Heart right ventricle (tissue), 16 donors: ENCODE data around the gene EGFL7. TPM values are rescaled to one million over a fixed set of nuclear protein-coding genes. Genes with fewer than 3 reads are reported as not detected.

Experiments
- ATAC-seq, 8 donors: fragments of 200-7000 bp; cut with Tn5 transposase; one replicate each; pipeline ENCODE4 v1.9.1; 2020; ENCODE audit warnings: mild to moderate bottlenecking in 8 of 8, moderate library complexity in 8 of 8, moderate number of reproducible peaks in 1 of 8
- DNase-seq, 2 donors: peaks; one replicate each; pipeline ENCODE4 v3.0.0-alpha.2; 2020
- H3K27ac ChIP-seq, 10 donors: fragments of 200-600 bp; sonication (generic) in 2 of 10; one replicate each; pipeline versions ENCODE4 v1.5.0 to v1.8.0; 2020 to 2022; ENCODE audit warnings: mild to moderate bottlenecking in 3 of 10
- H3K27me3 ChIP-seq, 7 donors: fragments of 200-600 bp; one replicate each; pipeline ENCODE4 v1.8.0; 2021 to 2022; ENCODE audit warnings: mild to moderate bottlenecking in 2 of 7
- H3K36me3 ChIP-seq, 9 donors: fragments of 200-600 bp; sonication (generic) in 1 of 9; one replicate each; pipeline versions ENCODE4 v1.5.0 to v1.8.0; 2020 to 2022; ENCODE audit warnings: mild to moderate bottlenecking in 2 of 9
- H3K4me1 ChIP-seq, 9 donors: fragments of 200-600 bp; sonication (generic) in 1 of 9; one replicate each; pipeline versions ENCODE4 v1.5.0 to v1.8.0; 2020 to 2022; ENCODE audit warnings: mild to moderate bottlenecking in 4 of 9
- H3K4me3 ChIP-seq, 10 donors: fragments of 200-600 bp; sonication (generic) in 2 of 10; one replicate each; pipeline versions ENCODE4 v1.5.0 to v1.8.0; 2020 to 2022; ENCODE audit warnings: mild to moderate bottlenecking in 7 of 10, moderate library complexity in 2 of 10
- H3K9me3 ChIP-seq, 11 donors: fragments of 200-600 bp in 10 of 11; sonication (generic) in 2 of 11; one replicate each; pipeline versions ENCODE4 v1.5.0 to v1.8.0; 2013 to 2022; ENCODE audit warnings: mild to moderate bottlenecking in 2 of 11, control low read depth in 1 of 11, moderate library complexity in 1 of 11
- WGBS, 2 donors: extraction: QIAGEN DNeasy Blood & Tissue Kit; methylation state at CpG; one replicate each; pipeline ENCODE4 v1.1.7; 2013; ENCODE audit warnings: inconsistent platforms in 1 of 2; 5-methylcytosine and 5-hydroxymethylcytosine counted together
- intact Hi-C, 10 donors: fragments of 100-400 bp; cut with DNase I; formaldehyde crosslinking; loops; one replicate each; pipeline versions ENCODE4 v1.11.1 to v1.14.2; 2022
- polyA plus RNA-seq, 2 donors: library from polyadenylated mRNA; stranded (reverse); fragments of 200-250 nt; gene quantifications; one replicate each; pipeline ENCODE4 v1.2.3, GENCODE V29; 2013
- total RNA-seq, 10 donors: library from RNA; stranded (reverse); fragmentation: NEBNext Ultra II Directional in 3 of 10; extraction: Animal tissue kit (Norgen Biotek cat#: 25700) in 3 of 10; gene quantifications; one replicate each; pipeline versions ENCODE4 v1.2.1 to v1.2.4, GENCODE V29; 2021 to 2023
- TF ChIP-seq, protein P1 (sequence below), 9 donors: fragments of 200-600 bp; sonication (generic) in 2 of 9; IDR thresholded peaks; one replicate each; pipeline versions ENCODE4 v1.5.0 to v1.8.0; 2021 to 2022; ENCODE audit warnings: antibody characterized with exemption in 9 of 9, mild to moderate bottlenecking in 5 of 9, moderate library complexity in 1 of 9
- donor health status: Arrhythmogenic right ventricular cardiomyopathy.
- donor health status: ischemic (EF 13 %, LVEDD 7.1; RV severe dilation, severe dysfunction).
- donor health status: healthy with polysubstance abuse.
- donor health status: DM: no; HTN: yes; CAD: no.
- donor health status: DM: no; HTN: no; CAD: no.
- donor health status: ischemic (EF 25% LVEDD 6.9; RV normal size, moderate dysfunction).
- donor health status: ischemic (EF 25% LVEDD 5.7; RV mildly dilated, moderate dysfunction).
- donor health status: healthy.
- donor health status: DM: yes; HTN: yes; CAD: no.
- donor health status: Ischemic cardiomyopathy.
- donor health status: ischemic (EF 35%, LVEDD 5.7; RV mildly dilated, moderate dysfunction).
- donor health status: nonischemic (EF 11% LVEDD 7.7; RV severe dilation, severe dysfunction).
- donor health status: DM: yes; HTN: yes; CAD: no.
- donor health status: PGD.
- donor health status: ischemic (EF 29% LVEDD 5.4; RV normal size, mild dysfunction).
- donor health status: nonischemic (EF 23%, LVEDD 6.1; RV moderate dilation, normal function).

EGFL7 gene
- total and polyA plus RNA-seq, 12 donors, result 68.6 to 377 (median 101) TPM

DNA sequence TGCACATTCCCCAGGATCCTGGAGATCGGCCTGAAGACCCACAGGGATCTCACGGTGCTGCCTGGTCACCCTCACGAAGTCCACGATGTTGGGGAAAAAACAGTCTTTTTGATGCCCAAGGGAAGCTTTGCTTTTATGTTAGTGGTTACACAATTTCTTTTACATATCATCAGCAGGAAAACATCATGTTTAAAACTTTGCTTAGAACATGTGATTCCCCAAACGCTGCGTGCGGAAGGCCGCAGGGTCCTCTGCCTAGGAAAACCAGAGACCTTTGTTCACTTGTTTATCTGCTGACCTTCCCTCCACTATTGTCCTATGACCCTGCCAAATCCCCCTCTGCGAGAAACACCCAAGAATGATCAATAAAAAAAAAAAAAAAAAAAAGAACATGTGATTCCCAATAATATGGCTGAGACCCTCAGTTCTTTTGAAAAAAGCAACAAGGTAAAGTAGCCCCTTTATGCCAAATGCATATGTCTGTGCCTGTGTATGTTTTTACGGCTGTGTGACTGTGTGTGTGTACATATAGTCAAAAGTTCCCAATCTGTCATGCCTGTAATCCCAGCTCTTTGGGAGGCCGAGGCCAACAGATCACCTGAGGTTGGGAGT is 36.0 kb downstream of the EGFL7 start:
- Histone ChIP-seq H3K4me1 (peaks cover 3 to 42% (median 13%) of the 10 kb centered on the region in 9 donors), H3K27me3 (peaks cover 0 to 25% (median 6%) of the 10 kb centered on the region in 7 donors), H3K27ac (no peak overlapping the region), H3K4me3 (no peak overlapping the region), H3K9me3 (no peaks in the 10 kb centered on the region), H3K36me3 (no peaks in the 10 kb centered on the region)
- intact Hi-C loops, result loop anchor here in 1 of 10 donors (10.0 kb wide), 1 partner anchor 54 kb away; no protein-coding TSS in a partner anchor
- TF ChIP-seq, protein P1, sequence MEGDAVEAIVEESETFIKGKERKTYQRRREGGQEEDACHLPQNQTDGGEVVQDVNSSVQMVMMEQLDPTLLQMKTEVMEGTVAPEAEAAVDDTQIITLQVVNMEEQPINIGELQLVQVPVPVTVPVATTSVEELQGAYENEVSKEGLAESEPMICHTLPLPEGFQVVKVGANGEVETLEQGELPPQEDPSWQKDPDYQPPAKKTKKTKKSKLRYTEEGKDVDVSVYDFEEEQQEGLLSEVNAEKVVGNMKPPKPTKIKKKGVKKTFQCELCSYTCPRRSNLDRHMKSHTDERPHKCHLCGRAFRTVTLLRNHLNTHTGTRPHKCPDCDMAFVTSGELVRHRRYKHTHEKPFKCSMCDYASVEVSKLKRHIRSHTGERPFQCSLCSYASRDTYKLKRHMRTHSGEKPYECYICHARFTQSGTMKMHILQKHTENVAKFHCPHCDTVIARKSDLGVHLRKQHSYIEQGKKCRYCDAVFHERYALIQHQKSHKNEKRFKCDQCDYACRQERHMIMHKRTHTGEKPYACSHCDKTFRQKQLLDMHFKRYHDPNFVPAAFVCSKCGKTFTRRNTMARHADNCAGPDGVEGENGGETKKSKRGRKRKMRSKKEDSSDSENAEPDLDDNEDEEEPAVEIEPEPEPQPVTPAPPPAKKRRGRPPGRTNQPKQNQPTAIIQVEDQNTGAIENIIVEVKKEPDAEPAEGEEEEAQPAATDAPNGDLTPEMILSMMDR (IDR thresholded peaks at IDR 0.05), result no peak
- no peak for DNase-seq
- no peak for ATAC-seq
- WGBS, 2 donors, result 92 to 95% methylated on average over 10 to 11 of the region's 11 CpGs

DNA sequence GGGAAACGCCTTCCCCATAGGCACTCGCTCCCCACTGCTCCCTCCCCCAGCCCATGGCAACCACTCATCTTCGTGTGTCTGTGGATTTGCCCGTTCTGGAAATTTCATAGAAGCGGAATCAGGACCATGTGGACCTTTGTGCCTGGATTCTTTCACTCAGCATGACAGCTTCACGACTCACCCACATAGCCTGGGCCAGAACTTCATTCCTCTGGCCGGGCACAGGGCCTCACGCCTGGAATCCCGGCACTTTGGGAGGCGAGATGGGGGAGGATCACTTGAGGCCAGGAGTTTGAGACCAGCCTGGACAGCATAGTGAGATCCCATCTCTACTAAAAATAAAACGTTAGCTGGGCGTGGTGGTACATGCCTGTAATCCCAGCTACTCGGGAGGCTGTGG is 37.6 kb downstream of the EGFL7 start:
- 67 to 78% methylated on average over 13 of the region's 13 CpGs for WGBS, 2 donors
- Histone ChIP-seq H3K4me1 (peaks cover 0 to 33% (median 4%) of the 10 kb centered on the region in 9 donors), H3K27me3 (peaks cover 0 to 25% (median 6%) of the 10 kb centered on the region in 7 donors), H3K27ac (no peak overlapping the region), H3K4me3 (no peak overlapping the region), H3K36me3 (no peaks in the 10 kb centered on the region), H3K9me3 (no peaks in the 10 kb centered on the region)
- TF ChIP-seq, protein P1 (IDR thresholded peaks at IDR 0.05), result no peak
- intact Hi-C loops, result no loop called here
- no peak for ATAC-seq
- no peak for DNase-seq

DNA sequence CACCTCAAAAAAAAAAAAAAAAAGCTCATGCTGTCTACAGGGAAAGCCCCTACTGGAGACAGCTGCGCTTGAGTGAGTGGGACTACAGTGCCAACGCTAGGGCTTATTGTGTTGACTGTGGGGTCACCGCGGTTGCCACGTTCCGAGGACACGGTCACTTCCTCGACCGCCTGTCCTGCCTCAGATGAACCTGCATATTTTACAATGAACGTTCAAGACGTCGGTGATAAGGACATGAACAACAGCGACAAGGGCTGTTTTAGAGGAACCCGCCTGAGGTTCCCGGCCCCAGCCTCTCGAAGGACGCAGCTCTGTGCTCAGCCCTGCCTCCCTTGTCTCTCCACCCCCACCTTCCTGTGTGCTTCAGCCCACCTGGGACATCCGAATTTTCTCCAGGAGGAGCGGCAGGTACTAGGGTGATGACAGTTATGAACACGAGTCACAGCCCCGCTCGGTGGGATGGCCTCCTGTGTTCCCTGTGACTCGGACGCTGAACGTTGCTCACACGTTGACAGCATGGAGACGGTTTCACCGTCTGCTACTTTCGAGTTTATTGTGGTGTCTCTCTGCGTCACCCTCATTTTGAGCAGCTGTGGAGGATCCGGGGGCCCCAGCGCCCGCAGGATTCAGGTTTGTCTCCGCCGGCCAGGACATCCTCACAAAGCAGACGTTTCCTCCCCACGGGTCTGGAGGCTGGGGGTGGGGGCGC is 38.4 kb downstream of the EGFL7 start:
- H3K27ac ChIP-seq, result peak overlapping the region in 1 of 10 donors; percentile 20
- H3K36me3 ChIP-seq, result no peaks in the 10 kb centered on the region
- DNase-seq, result no peak
- H3K4me1 ChIP-seq, result peaks cover 0 to 33% (median 4%) of the 10 kb centered on the region in 9 donors
- intact Hi-C loops, result no loop called here
- 24% methylated on average over 38 of the region's 38 CpGs for WGBS, 2 donors
- H3K27me3 ChIP-seq, result peaks cover 0 to 25% (median 6%) of the 10 kb centered on the region in 7 donors
- ATAC-seq, result peak in 5 of 8 donors; percentile 8 to 35 (median 26)
- TF ChIP-seq, protein P1 (IDR thresholded peaks at IDR 0.05), result no peak
- H3K4me3 ChIP-seq, result peak overlapping the region in 1 of 10 donors; percentile 14
- no peaks in the 10 kb centered on the region for H3K9me3 ChIP-seq

DNA sequence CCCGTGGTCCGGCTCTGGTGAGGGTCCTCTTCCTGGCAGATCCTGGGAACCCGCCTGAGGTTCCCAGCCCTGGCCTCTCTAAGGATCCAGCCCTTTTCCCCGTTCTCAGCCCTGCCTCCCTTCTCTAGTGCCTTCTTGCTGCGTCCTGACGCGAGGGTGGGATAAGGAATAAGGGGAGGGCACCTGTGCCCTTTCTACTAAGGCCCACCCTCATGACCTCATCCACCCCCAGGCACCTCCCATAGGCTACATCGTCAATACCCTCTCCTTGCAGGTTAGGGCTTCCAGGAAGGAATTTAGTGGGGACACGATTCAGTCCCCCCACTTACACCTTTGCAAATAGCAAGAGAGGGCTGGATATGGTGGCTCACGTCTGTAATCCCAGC is 38.9 kb downstream of the EGFL7 start:
- WGBS, 2 donors, result 45 to 52% methylated on average over 10 of the region's 10 CpGs
- TF ChIP-seq, protein P1 (IDR thresholded peaks at IDR 0.05), result no peak

More for the DNA sequence above, 38.9 kb downstream of the EGFL7 start:
- H3K4me3 ChIP-seq, result peak overlapping the region in 1 of 10 donors; percentile 14
- peaks cover 0 to 33% (median 4%) of the 10 kb centered on the region in 9 donors for H3K4me1 ChIP-seq
- H3K36me3 ChIP-seq, result no peaks in the 10 kb centered on the region
- no peak for DNase-seq
- H3K9me3 ChIP-seq, result no peaks in the 10 kb centered on the region
- ATAC-seq, result no peak
- peak overlapping the region in 1 of 10 donors; percentile 20 for H3K27ac ChIP-seq
- H3K27me3 ChIP-seq, result peaks cover 0 to 25% (median 6%) of the 10 kb centered on the region in 7 donors
- intact Hi-C loops, result no loop called here
